GM19023 (cell line): ENCODE results near the gene DIP2A.

Experiments used
- ATAC-seq: cut with Tn5 transposase; IDR thresholded peaks from one replicate; pipeline ENCODE4 v1.9.1; 2021; ENCODE audit warnings: mild to moderate bottlenecking, moderate library complexity; ENCODE audit not compliant: unreplicated experiment

The DIP2A gene

GRCh38 chr21:46610018-46610701 is 151.5 kb downstream of the DIP2A start:
- no peak for ATAC-seq

GRCh38 chr21:46613391-46613790 is 154.7 kb downstream of the DIP2A start:
- ATAC-seq: no peak

- no peak for ATAC-seq
Measured at GRCh38 chr21:46616050-46616449, 157.4 kb downstream of the DIP2A start.

- ATAC-seq: no peak
Measured at GRCh38 chr21:46616656-46617055, 158.0 kb downstream of the DIP2A start.

DNA sequence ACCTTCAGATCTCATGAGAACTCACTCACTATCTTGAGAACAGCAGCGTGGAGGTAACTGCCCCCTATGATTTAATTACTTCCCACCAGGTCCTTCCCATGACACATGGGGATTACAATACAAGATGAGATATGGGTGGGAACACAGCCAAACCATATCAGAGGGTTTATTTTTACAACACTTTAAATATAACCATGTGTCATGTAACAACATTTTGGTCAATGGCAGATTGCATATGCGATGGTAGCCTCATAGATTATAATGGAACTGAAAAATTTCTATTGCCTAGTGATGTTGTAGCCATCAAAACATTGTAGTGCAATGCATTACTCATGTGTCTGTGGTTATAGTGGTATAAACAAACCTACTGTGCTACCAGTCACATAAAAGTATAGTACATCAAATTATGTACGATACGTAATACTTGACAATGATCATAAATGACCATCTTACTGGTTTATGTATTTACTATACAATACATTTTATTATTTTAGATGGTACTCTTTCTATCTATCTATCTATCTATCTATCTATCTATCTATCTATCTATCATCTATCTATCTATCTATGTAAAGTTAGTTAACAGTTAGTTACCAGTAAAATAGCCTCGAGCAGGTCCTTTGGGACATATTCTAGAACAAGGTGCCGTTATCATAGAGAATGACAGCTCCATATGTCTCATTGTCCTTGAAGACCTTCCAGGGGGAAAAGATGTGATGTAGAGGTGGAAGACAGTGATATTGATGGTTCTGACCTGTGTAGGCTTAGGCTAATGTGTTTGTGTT is 158.8 kb downstream of the DIP2A start:
- ATAC-seq: no peak

DNA sequence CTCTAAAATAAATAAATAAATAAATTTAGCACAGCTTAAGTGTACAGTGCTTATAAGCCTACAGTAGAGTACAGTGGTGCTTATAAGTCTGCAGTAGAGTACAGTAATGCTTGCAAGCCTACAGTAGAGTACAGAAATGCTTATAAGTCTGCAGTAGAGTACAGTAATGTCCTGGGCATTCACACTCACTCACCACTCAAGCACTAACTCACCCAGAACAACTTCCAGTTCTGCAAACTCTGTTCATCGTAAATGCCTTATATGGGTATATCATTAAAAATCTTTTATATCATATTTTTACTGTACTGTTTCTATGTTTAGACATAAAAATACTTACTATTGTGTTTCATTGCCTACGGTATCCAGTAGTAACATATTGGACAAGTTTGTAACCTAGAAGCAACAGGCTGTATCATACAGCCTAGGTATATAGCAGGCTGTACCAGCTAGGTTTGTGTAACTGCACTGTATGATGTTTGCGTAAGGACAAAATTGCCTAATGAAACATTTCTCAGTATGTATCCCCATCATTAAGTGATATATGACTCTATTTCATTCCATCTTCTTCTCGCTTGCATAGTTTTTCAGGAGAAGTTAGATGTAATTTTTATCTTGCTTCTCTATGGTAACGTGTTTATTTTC is 160.2 kb downstream of the DIP2A start:
- no peak for ATAC-seq
